ENCODE data around the gene DRD4.
"Not testable (repeated sequence)": the region's sequence is repeated elsewhere in the genome, so short reads cannot be mapped to it uniquely, and the experiment has no call there.

Gene DRD4

GRCh38 chr11:686451-687243 is 49.6 kb downstream of the DRD4 start:
- DNase-seq = no peak

- DNase-seq = no peak
Measured at GRCh38 chr11:687751-688150, 50.7 kb downstream of the DRD4 start.

DNA sequence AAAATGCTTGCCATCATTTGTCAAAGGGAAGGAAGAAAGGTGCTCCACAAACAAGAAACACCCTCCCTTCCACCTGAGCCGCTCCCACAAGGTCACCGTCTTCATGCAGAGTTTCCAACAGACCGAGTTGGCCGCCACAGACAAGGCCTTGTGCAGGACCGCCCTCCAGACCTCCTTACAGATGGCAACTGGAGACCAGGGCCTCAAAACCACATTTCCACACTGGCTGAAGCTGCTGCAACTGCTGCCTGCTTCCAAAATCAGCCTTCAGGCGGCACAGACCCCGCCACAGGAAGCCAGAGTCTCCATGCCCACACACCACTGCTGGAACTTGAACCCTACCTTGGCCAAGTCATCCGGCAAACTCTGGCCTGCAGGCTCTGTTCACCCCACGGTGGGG is 51.6 kb downstream of the DRD4 start:
- DNase-seq = no peak

GRCh38 chr11:689625-690024 is 52.6 kb downstream of the DRD4 start:
- no peak for DNase-seq

DNA sequence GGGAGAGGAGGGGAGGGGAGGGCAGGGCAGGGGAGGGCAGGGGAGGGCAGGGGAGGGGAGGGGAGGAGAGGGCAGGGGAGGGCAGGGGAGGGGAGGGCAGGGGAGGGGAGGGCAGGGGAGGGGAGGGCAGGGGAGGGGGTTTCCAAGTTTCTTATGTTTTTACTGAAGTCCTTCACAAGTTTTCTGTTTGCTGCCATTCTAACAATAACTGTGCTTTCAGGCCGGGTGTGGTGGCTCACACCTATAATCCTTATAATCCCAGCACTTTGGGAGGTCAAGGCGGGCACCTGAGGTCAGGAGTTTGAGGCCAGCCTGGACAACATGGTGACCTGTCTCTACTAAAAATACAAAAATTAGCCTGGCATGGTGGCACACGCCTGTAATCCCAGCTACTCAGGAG is 53.2 kb downstream of the DRD4 start:
- DNase-seq = not testable (repeated sequence)
